Central memory CD8-positive, alpha-beta T cell (primary cell): ENCODE measurements around the gene CTNND2.

Source experiments
- ATAC-seq: fragments of 150-1000 bp; cut with Tn5 transposase; replicated peaks from 2 replicates; pipeline ENCODE4 v1.10.0; 2022; ENCODE audit warnings: mild to moderate bottlenecking, moderate FRiP score, moderate number of reproducible peaks; ENCODE audit not compliant: poor library complexity, severe bottlenecking; ENCODE audit errors: extremely low read depth
- DNase-seq, 2 donors: peaks; one replicate each; pipeline ENCODE4 v3.0.0; 2021; ENCODE audit warnings: low spot score in 2 of 2
- H3K27ac Mint-ChIP-seq: one replicate; pipeline ENCODE4 v1.8.0; 2022; ENCODE audit warnings: low read depth, mild to moderate bottlenecking, moderate library complexity, mixed read lengths
- H3K27me3 Mint-ChIP-seq: one replicate; pipeline ENCODE4 v1.8.0; 2022; ENCODE audit warnings: mixed read lengths
- H3K36me3 Mint-ChIP-seq: one replicate; pipeline ENCODE4 v1.8.0; 2022; ENCODE audit warnings: mild to moderate bottlenecking, moderate library complexity, mixed read lengths; ENCODE audit not compliant: insufficient read depth
- H3K4me1 Mint-ChIP-seq: one replicate; pipeline ENCODE4 v1.8.0; 2022; ENCODE audit warnings: mixed read lengths
- H3K4me3 Mint-ChIP-seq: one replicate; pipeline ENCODE4 v1.8.0; 2022; ENCODE audit warnings: mild to moderate bottlenecking, moderate library complexity, mixed read lengths
- H3K9me3 Mint-ChIP-seq: one replicate; pipeline ENCODE4 v1.8.0; 2022; ENCODE audit warnings: mixed read lengths

Gene CTNND2

GRCh38 chr5:10923310-10923709 lies 980.9 kb downstream of the CTNND2 start:
- Mint-ChIP-seq H3K27me3 (peaks cover 35% of the 10 kb centered on the region), H3K4me1 (no peaks in the 10 kb centered on the region), H3K9me3 (peaks cover 6% of the 10 kb centered on the region), H3K36me3 (no peaks in the 10 kb centered on the region), H3K4me3 (no peak overlapping the region), H3K27ac (no peak overlapping the region)
- no peak for ATAC-seq
- no peak for DNase-seq
